Panc1 (cell line): ENCODE measurements around the gene SSC4D. TPM values are rescaled to one million over a fixed set of nuclear protein-coding genes. Genes with fewer than 3 reads are reported as not detected.

Experiments used
- total RNA-seq: library from RNA; stranded (reverse); gene quantifications from one replicate; pipeline ENCODE4 v1.2.1, GENCODE V29; 2021; ENCODE audit not compliant: unreplicated experiment

Gene SSC4D
- total RNA-seq, 1 experiment from 2014 or later, result 1.6 TPM

Other genes with a start within 250 kb of the SSC4D start
- 8.5 TPM for gene SRRM3, start 207.8 kb downstream of the SSC4D start, total RNA-seq
- 422 TPM for gene HSPB1, start 107.0 kb downstream of the SSC4D start, total RNA-seq
- gene YWHAG, start 50.7 kb downstream of the SSC4D start, total RNA-seq, result 210 TPM
- 23.3 TPM for gene ZP3, start 15.3 kb upstream of the SSC4D start, total RNA-seq
- gene DTX2, start 52.0 kb upstream of the SSC4D start, total RNA-seq, result 27.4 TPM
- gene UPK3B, start 100.9 kb upstream of the SSC4D start, total RNA-seq, result 9.8 TPM
- not detected for gene SPDYE16, start 133.6 kb upstream of the SSC4D start, total RNA-seq
- 21.8 TPM for gene POMZP3, start 217.6 kb upstream of the SSC4D start, total RNA-seq